Fibroblast of lung (primary cell): ENCODE results near the gene UCHL3.

ENCODE experiments used
- EZH2 ChIP-seq: IDR thresholded peaks from 2 replicates; pipeline ENCODE4 v1.5.1; 2012; ENCODE audit warnings: low read length, control low read depth, mild to moderate bottlenecking; ENCODE audit errors: missing control alignments
- TF ChIP-seq, protein P1 (sequence below), 2 donors: IDR thresholded peaks in 1 of 2; conservative IDR thresholded peaks in 1 of 2; 1 replicate in 1 of 2; 2 replicates in 1 of 2; pipeline ENCODE4 v1.5.1; 2011 to 2012; ENCODE audit warnings: low read length in 2 of 2, control low read depth in 1 of 2, inconsistent platforms in 1 of 2, low read depth in 1 of 2, mild to moderate bottlenecking in 1 of 2

DNA sequence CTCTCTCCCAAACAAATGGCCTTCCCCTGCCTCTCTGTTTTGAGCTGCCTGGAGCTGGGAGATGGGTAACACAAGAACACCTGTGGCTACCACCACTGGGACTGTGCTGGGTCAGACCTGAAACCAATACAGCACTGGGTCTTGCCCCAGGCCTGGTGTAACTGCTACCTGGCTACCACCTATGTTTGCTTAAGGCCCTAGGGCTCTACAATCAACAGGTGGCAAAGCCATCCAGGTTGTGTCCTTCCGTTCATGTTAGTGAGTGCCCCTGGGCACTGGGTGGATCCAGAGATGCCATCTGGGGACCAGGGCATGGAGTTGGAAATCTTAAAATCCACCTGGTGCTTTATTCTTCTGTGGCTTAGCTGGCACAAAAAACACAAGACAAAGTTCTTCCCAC is 67.6 kb downstream of the UCHL3 start:
- TF ChIP-seq, protein P1, sequence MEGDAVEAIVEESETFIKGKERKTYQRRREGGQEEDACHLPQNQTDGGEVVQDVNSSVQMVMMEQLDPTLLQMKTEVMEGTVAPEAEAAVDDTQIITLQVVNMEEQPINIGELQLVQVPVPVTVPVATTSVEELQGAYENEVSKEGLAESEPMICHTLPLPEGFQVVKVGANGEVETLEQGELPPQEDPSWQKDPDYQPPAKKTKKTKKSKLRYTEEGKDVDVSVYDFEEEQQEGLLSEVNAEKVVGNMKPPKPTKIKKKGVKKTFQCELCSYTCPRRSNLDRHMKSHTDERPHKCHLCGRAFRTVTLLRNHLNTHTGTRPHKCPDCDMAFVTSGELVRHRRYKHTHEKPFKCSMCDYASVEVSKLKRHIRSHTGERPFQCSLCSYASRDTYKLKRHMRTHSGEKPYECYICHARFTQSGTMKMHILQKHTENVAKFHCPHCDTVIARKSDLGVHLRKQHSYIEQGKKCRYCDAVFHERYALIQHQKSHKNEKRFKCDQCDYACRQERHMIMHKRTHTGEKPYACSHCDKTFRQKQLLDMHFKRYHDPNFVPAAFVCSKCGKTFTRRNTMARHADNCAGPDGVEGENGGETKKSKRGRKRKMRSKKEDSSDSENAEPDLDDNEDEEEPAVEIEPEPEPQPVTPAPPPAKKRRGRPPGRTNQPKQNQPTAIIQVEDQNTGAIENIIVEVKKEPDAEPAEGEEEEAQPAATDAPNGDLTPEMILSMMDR (conservative IDR thresholded peaks at IDR 0.05 in 1 of 2, IDR thresholded peaks at IDR 0.05 in 1 of 2; ENCODE audit: low read depth in 1 of 2, low read length in 2 of 2) = no peak
- TF ChIP-seq EZH2 = no peak
